ENCODE results near the gene RNF10.

GRCh38 chr12:120528861-120529525 lies 5.2 kb upstream of the RNF10 start, which contains the start of gene COQ5:
- no peak for TF ChIP-seq CTCF (optimal IDR thresholded peaks at IDR 0.05 in 1 of 3, IDR thresholded peaks at IDR 0.05 in 1 of 3, conservative IDR thresholded peaks at IDR 0.05 in 1 of 3; ENCODE audit: extremely low read depth in 1 of 3, insufficient read depth in 2 of 3, low read length in 3 of 3)
- no peak for TF ChIP-seq EZH2 (IDR thresholded peaks at IDR 0.05; ENCODE audit: low read length)
